Inferior parietal cortex (tissue), 1 donor: Measurements from ENCODE around the gene BANF2.
"Not testable (repeated sequence)": the region's sequence is repeated elsewhere in the genome, so short reads cannot be mapped to it uniquely, and the experiment has no call there.

Source experiments
- DNase-seq: peaks from one replicate; pipeline ENCODE4 v3.0.0-alpha.2; 2016; ENCODE audit errors: extremely low spot score

BANF2 gene

DNA sequence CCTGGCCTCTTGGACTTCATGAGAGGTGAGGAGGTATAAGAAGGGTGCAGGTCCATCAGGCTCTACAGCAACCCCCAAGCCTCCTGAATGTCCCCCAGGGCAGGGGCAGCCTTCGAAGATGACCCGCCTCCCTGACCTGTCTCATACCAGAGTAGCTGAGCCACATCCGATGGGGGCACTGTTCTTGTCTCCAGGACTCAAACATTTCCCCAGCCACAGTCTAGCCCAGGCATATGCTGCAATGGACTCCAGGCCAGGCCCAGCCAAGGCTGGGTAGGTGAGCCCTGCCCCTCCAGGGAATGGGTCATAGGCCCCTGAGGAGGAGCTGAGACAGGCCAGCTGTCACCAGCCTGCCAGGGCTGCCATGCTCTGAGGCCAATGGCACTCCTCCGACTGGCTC is 65.3 kb downstream of the BANF2 start:
- no peak for DNase-seq

DNA sequence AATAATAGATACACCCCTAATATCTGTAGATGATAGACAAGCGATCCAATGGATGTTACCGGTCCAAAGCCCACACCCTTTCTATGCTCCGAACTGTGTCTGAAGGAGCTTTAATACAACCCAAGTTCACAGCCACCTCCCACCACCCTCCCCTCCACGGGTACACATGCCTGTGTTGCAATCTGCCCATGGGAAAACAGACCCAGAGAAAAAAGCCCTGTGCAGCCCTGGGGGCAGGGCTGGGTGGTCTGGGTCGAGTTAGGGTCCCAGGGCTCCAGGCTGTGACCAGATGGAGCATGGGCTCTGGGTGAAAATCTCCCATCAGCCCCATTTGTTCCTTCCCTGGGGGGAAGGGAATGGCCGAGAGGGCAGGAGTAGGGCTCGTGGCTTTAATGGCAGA is 65.8 kb downstream of the BANF2 start:
- no peak for DNase-seq

DNA sequence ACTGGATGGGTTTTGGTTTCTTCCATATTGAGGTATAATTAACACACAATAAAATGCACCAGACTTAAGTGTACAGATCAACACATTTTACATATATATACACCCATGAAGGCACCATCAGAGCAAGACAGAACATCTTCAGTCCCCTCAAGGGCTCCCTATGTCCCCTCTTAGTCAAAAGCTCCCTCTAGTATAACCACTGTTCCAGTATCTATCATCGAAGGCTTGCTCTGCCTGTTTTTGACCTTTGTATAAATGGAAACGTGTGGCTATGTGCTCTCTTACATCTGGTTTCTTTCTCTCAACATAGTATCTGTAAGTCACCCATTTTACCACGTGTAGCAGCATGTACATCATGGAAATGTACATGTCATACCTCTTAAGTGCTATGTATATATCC is 66.5 kb downstream of the BANF2 start:
- no peak for DNase-seq

DNA sequence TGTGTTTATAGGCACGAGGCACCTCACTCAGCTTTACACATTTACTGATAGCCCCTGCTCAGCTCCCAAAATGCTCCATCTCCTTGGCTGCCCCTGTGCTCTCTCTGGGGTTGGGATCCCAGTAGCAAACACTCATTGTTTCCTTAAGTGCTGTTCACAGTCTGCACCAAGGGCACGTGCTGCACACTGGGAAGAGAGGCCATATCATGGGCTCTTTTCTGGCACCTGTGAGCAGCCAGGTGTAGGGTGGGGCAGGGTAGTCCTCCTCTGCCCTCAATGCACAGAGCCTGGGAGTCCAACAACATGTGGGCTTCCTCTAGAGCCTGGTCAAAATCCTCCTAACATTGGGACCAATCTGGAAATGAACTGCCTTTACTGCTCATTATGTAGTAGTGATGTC is 67.9 kb downstream of the BANF2 start:
- DNase-seq = no peak

DNA sequence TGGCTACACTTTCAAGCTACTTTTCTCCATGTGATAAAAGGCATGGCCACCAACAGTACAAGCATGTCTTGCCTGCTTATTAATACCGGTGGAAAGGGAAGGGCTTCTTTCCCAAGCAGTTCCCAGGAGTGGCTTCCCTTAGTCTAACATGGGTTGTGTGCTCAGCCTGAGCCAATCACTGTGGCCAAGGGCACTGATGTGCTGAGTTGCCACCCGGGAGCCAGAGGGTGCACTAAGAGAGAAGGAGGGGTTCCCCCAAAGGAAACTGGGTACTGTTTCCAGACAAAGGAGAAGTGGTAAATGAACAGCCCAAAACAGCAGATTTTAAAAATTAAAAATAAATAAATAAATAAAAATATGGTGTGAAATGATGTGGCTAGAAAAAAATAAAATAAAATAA is 68.5 kb downstream of the BANF2 start:
- no peak for DNase-seq

DNA sequence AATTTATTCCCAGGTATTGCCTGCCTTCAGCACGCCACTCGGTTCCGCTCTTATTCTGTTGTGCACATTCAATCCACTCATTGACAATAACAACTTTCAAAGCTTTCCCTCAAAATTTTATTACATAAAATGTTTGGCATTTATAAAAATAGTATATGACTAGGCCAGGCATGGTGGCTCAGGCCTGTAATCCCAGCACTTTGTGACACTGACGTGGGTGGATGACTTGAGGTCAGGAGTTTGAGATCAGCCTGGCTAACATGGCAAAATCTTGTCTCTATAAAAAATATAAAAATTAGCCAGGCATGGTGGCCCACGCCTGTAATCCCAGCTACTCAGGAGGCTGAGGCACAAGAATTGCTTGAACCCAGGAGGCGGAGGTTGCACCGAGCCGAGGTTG is 70.0 kb downstream of the BANF2 start:
- not testable (repeated sequence) for DNase-seq

DNA sequence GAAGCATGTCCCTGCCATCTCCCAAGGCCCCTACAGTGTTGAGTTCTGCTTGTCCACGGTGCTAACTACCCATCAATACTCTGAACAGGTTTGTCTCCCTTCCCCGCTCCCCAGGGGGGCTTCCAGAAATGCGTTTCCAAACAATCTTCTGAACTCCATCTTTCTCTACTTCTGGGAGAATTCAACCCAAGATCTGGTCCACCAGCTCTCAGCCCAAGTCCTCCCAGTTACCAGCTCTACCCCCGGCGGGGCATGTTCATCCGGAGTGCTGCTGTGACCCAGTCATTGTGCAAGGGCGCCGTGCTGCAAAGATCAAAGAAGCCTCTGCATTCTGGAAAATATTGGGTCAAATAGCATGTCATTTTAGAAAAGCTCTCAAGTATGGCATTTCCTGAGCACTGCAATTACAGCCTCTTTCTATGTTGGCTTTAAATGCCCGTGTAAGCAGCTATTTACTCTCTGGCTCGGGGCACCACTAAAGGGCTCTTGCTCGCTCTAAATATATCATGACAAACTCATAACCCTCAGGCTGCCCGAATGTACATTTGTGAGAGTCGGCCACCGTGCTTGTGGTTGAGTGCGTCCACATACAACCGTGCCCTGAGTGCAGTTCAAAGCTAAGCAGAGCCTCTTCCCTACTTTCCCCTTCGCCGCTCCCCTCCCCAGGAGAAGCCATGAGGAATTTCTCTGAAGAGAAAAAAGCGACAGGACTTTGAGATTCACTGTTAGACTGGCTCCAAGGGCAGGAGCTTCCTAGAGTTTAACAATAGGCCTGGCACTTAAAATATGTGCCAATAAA is 71.6 kb downstream of the BANF2 start:
- no peak for DNase-seq

DNA sequence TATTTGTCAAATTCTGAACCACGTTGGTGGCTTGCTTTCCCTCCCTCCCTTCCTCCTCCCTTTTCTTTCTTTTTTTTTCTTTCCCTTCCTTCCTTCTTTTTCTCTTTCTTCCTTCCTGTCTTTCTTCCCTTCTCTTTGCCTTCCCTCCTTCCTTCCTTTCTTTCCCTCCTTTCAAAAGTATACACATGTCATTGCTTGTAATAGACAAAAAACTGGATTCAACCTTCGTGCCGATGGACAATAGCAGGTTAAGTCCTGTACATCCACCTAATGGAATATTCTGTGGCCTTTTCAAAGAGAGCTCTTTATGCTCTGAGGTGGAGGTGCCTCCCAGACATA is 72.2 kb downstream of the BANF2 start:
- DNase-seq = no peak

DNA sequence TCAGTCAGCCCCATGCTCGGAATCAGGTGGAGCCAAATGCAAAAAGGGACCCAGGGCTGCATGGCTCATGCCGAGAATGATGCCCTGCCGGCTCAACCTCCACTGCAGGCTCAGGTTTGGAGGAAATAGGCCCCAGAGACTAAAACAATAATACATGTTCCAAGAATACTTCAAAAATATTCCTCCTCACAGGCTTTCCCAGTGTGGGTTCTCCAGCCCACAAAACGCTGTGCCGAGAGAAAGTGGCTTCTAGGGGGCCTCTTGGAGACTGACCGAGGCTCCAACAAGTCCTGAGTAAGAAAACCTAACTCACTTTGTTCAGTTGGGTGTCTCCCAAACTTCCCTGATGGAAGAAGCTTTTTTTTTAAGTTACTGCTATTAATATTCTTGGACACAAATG is 73.9 kb downstream of the BANF2 start:
- no peak for DNase-seq

DNA sequence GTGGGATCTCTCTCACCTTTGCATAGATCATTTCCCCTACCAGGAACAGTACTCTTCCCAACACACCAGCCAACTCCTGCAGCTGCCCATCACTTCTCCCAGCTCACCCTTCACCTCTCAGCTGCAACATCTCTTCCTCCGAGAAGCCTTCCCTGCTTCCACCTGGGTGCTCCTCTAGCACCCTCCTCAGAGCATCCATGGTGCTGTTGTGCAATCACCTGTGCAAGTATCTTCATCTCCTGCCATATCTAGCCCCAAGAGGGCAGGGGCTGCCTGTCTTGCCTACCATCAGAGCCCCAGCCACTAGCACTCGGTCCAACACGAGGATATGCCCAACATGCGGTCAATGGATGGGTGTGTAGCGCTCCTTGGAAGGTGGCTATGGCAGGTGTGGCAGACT is 75.8 kb downstream of the BANF2 start:
- DNase-seq = no peak

DNA sequence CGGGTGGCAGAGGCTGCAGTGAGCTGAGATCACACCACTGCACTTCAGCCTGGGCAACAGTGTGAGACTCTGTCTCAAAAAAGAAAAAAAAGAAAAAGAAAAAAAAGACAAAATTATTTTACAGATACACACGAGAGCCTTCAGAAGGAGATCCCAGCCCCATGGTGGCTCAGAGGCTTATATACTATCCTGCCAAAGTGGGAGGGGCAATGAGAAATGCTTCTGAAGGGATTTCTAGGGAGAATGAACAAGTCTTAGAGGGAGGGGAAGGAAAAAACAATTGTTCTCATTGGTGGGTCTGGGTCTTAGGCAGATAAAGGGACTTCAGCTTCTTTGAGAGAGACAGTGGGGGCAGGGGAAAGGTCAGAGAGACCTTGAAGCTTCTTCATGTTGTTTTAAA is 76.8 kb downstream of the BANF2 start:
- no peak for DNase-seq

DNA sequence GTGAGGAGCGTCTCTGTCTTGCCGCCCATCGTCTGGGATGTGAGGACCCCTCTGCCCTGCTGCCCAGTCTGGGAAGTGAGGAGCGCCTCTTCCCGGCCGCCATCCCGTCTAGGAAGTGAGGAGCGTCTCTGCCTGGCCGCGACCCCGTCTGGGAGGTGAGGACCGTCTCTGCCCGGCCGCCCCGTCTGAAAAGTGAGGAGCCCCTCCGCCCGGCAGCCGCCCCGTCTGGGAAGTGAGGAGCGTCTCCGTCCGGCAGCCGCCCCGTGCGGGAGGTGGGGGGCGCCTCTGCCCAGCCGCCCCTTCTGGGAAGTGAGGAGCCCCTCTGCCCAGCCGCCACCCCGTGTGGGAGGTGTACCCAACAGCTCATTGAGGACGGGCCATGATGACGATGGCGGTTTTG is 79.2 kb downstream of the BANF2 start:
- DNase-seq = not testable (repeated sequence)

DNA sequence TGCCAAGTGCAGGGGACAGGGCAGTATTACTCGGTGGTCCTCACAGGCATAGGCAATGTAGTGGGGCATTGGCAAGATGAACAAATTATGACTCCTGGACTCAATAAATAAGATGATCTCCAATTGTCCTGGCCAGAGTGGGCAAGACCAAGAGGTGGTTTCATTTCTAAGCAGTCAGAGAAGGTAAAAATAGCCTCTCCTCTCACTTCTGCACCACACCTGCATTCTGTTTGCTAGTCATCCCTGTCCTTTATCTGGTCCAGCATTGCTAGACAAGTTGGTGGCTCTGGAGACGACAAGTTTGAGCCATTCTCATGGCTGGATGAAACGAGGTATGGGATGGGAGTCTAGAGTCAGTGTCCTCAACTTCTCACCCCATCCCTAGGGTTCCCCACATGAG is 83.0 kb downstream of the BANF2 start:
- no peak for DNase-seq

DNA sequence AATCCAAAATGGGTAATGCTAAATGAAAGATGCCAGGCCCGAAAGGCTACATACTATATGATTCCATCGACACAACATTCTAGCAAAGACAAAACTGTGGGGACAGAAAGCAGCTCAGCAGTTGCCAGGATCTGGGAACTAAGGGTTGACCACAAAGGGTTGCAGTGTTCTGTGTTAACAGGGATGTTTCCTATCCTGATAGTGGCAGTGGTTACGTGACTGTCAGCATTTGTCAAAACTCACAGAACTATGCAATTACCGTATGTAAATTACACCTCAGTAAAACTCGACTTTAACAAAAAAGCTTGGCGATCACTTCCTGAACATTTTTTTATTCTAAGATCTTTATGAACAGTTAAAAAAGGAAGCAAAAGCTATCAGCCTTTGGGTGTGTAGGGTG is 83.9 kb downstream of the BANF2 start:
- DNase-seq = no peak

DNA sequence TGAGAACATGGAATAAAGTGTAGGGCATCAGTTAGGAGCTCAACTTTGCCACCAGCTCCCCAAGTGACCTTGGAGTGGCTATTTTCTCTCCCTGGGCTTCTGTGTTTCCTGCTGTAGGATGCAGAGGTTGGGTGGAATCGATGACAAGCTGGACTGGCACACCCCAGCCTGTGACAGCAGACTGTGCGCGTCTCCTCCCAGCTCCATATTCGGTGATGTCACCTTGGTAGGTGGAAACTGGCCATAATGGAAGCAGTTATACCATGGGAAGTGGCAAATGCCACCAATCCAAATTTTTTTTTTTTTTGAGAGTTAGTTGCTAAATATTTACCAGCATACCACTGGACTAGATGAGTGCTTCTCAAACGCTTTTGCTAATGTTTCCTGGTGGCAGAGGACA is 85.2 kb downstream of the BANF2 start:
- DNase-seq = no peak
